ENCODE results near the gene LPAR6. TPM values are rescaled to one million over a fixed set of nuclear protein-coding genes. Genes with fewer than 3 reads are reported as not detected.

Gene LPAR6
- total RNA-seq, 1 donor from 2014 or later = 21.1 TPM

- H3K27me3 Mint-ChIP-seq (ENCODE audit: low read depth) = no peaks in the 10 kb centered on the region
- no peak for TF ChIP-seq CTCF (IDR thresholded peaks at IDR 0.05; ENCODE audit: unreplicated experiment)
- no peak for DNase-seq (ENCODE audit: low spot score in 2 of 2, unreplicated experiment in 2 of 2)
- peaks cover 69% of the 10 kb centered on the region for H3K4me1 Mint-ChIP-seq
- H3K9me3 Mint-ChIP-seq = peaks cover 14% of the 10 kb centered on the region
- peak overlapping the region; percentile 95 for H3K27ac Mint-ChIP-seq
- H3K36me3 Mint-ChIP-seq = peaks cover 16% of the 10 kb centered on the region
- H3K4me3 Mint-ChIP-seq = no peak overlapping the region
Measured at GRCh38 chr13:48400090-48400694, 12.7 kb downstream of the LPAR6 start.

- H3K4me3 Mint-ChIP-seq = no peak overlapping the region
- peaks cover 53% of the 10 kb centered on the region for H3K4me1 Mint-ChIP-seq
- H3K27ac Mint-ChIP-seq = peak overlapping the region; percentile 95
- H3K9me3 Mint-ChIP-seq = peaks cover 18% of the 10 kb centered on the region
- H3K27me3 Mint-ChIP-seq (ENCODE audit: low read depth) = no peaks in the 10 kb centered on the region
- DNase-seq (ENCODE audit: low spot score in 2 of 2, unreplicated experiment in 2 of 2) = no peak
- no peak for TF ChIP-seq CTCF (IDR thresholded peaks at IDR 0.05; ENCODE audit: unreplicated experiment)
- H3K36me3 Mint-ChIP-seq = peaks cover 32% of the 10 kb centered on the region
Measured at GRCh38 chr13:48398450-48399095, 14.3 kb downstream of the LPAR6 start.

GRCh38 chr13:48397744-48398143, 15.2 kb downstream of the LPAR6 start:
- Mint-ChIP-seq H3K27me3 (ENCODE audit: low read depth) (no peaks in the 10 kb centered on the region), H3K4me1 (peaks cover 49% of the 10 kb centered on the region)

GRCh38 chr13:48393698-48394085, 19.2 kb downstream of the LPAR6 start:
- no peak for DNase-seq (ENCODE audit: low spot score in 2 of 2, unreplicated experiment in 2 of 2)
- Mint-ChIP-seq H3K27me3 (ENCODE audit: low read depth) (no peaks in the 10 kb centered on the region), H3K27ac (no peak overlapping the region), H3K36me3 (peaks cover 53% of the 10 kb centered on the region), H3K4me1 (peaks cover 27% of the 10 kb centered on the region), H3K4me3 (no peak overlapping the region), H3K9me3 (peaks cover 33% of the 10 kb centered on the region)
- TF ChIP-seq CTCF (IDR thresholded peaks at IDR 0.05; ENCODE audit: unreplicated experiment) = no peak

More at GRCh38 chr13:48397744-48398143, 15.2 kb downstream of the LPAR6 start:
- H3K27ac Mint-ChIP-seq = no peak overlapping the region
- H3K9me3 Mint-ChIP-seq = peaks cover 26% of the 10 kb centered on the region
- TF ChIP-seq CTCF (IDR thresholded peaks at IDR 0.05; ENCODE audit: unreplicated experiment) = no peak
- DNase-seq (ENCODE audit: low spot score in 2 of 2, unreplicated experiment in 2 of 2) = no peak
- peaks cover 40% of the 10 kb centered on the region for H3K36me3 Mint-ChIP-seq
- H3K4me3 Mint-ChIP-seq = no peak overlapping the region

GRCh38 chr13:48393030-48393697, 19.7 kb downstream of the LPAR6 start:
- TF ChIP-seq CTCF (IDR thresholded peaks at IDR 0.05; ENCODE audit: unreplicated experiment) = no peak
- Mint-ChIP-seq H3K27ac (no peak overlapping the region), H3K4me3 (no peak overlapping the region), H3K27me3 (ENCODE audit: low read depth) (no peaks in the 10 kb centered on the region), H3K36me3 (peaks cover 53% of the 10 kb centered on the region), H3K9me3 (peaks cover 33% of the 10 kb centered on the region), H3K4me1 (peaks cover 21% of the 10 kb centered on the region)
- no peak for DNase-seq (ENCODE audit: low spot score in 2 of 2, unreplicated experiment in 2 of 2)
